Adipocyte (in vitro differentiated cells): ENCODE results near the gene MLXIP.

Experiments
- DNase-seq: peaks from one replicate; pipeline ENCODE4 v3.0.0-alpha.2; 2015; ENCODE audit warnings: low read depth
- H3K27me3 ChIP-seq: replicated peaks from 2 replicates; pipeline ENCODE4 v1.7.0; 2013; ENCODE audit warnings: mild to moderate bottlenecking, low read length, moderate library complexity; ENCODE audit not compliant: control insufficient read depth, insufficient read depth
- H3K36me3 ChIP-seq: 2 replicates; pipeline ENCODE4 v1.7.0; 2013; ENCODE audit warnings: low read length, mild to moderate bottlenecking, moderate library complexity; ENCODE audit not compliant: control insufficient read depth, insufficient read depth, severe bottlenecking
- H3K4me1 ChIP-seq: 2 replicates; pipeline ENCODE4 v1.7.0; 2013; ENCODE audit warnings: mild to moderate bottlenecking, low read length, moderate library complexity; ENCODE audit not compliant: control insufficient read depth, insufficient read depth
- H3K4me3 ChIP-seq: 2 replicates; pipeline ENCODE4 v1.7.0; 2013; ENCODE audit warnings: mild to moderate bottlenecking, low read length, moderate library complexity
- H3K9ac ChIP-seq: 2 replicates; pipeline ENCODE4 v1.7.0; 2013; ENCODE audit warnings: mild to moderate bottlenecking, low read length, moderate library complexity
- H3K9me3 ChIP-seq: 2 replicates; pipeline ENCODE4 v1.7.0; 2013; ENCODE audit warnings: mild to moderate bottlenecking, low read length, moderate library complexity; ENCODE audit not compliant: control insufficient read depth

Gene MLXIP

DNA sequence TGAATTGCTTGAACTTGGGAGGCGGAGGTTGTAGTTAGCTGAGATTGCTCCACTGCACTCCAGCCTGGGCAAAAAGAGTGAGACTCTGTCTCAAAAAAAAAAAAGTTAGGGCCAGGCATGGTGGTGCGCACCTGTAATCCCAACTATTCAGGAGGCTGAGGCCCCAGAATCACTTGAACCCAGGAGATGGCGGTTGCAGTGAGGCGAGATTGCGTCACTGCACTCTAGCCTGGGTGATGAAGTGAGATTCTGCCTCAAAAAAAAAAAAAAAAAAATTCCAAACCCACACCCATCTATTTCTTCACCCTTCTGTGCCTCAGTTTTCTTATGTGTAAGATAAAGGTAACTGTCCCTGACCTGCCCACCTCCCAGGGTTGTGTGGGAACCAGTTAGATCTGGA is 11.0 kb upstream of the MLXIP start:
- DNase-seq = no peak
- H3K9ac ChIP-seq = no peak overlapping the region
- no peak overlapping the region for H3K4me3 ChIP-seq
- no peaks in the 10 kb centered on the region for H3K9me3 ChIP-seq
- H3K36me3 ChIP-seq = no peaks in the 10 kb centered on the region
- peaks cover 36% of the 10 kb centered on the region for H3K4me1 ChIP-seq
- H3K27me3 ChIP-seq = no peaks in the 10 kb centered on the region

DNA sequence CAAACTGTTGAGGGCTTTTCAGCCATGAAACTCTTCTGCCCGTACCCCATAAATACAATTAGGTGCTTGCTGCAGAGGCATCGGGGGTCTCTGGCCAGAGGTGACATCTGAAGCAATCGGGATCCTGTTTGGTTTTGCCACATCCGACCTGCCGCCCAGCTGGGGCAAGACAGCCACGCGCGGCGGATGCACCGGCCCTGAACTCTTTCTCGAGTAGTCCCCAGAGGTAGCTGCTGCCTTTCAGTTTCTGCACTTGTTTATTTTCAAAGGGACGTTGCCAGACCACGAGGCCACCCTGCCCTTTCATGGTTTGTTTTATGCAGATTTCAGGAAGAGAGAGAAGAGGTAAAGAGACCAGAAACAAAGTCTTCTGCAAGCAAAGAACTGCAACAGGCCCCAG is 10.6 kb upstream of the MLXIP start:
- no peak overlapping the region for H3K9ac ChIP-seq
- peaks cover 36% of the 10 kb centered on the region for H3K4me1 ChIP-seq
- H3K36me3 ChIP-seq = no peaks in the 10 kb centered on the region
- no peaks in the 10 kb centered on the region for H3K27me3 ChIP-seq
- peak; percentile 80 for DNase-seq
- no peaks in the 10 kb centered on the region for H3K9me3 ChIP-seq
- H3K4me3 ChIP-seq = no peak overlapping the region

DNA sequence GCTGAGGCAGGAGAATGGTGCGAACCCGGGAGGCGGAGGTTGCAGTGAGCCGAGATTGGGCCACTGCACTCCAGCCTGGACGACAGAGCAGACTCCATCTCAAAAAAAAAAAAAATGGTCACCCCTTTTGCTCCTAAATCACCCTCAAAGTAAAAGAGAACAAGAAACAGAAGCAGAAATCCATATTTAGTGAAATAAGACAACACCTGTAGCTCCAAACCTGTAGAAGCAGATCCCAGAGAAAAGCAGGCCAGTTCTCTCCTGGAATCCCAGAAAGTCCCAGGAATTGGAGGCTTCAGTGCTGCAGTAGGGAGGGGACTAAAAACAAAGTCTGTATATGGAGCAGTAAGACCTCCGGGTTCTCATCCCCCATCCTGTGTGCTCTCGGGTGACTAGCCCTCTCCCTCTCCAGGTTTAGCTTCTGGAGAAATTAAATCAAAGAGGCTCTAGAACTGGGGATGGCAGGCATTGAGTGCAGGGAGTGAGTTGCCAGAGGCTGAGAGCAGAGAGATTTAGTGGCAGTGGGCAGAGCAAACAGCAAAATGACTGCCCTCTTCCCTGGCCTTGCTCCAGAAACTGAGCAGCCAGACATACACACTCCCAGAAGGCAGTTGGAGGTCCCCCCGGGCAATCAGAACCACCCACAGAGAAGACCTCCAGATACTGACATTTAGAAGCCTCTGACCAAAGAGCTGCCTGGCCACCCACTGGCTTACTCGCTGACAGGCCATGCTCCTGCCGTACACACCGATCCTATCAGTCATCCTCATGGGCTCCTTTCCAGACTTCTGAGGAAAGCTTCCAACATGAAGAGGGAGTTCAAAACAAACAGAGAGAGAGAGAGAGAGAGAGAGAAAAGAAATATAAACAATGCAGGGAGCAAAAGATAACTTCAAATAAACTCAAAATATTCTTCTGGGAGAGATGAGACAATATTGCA is 6.3 kb upstream of the MLXIP start:
- DNase-seq = peak; percentile 94
- H3K36me3 ChIP-seq = no peaks in the 10 kb centered on the region

DNA sequence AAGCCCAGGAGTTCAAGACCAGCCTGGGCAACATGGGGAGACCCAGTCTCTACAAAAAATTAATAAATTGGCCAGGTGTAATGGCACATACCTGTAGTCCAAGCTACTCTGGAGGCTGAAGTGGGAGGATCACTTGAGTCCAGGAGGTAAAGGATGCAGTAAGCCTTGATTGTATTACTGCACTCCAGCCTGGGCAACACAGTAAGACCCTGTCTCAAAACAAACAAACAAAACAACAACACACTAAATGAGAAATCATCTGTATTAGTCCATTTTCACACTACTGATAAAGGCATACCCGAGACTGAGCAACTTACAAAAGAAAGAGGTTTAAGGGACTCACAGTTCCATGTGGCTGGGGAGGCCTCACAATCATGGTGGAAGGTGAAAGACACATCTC is 4.7 kb upstream of the MLXIP start:
- DNase-seq = no peak
- peaks cover 16% of the 10 kb centered on the region for H3K4me1 ChIP-seq
- no peaks in the 10 kb centered on the region for H3K9me3 ChIP-seq
- no peak overlapping the region for H3K9ac ChIP-seq
- H3K36me3 ChIP-seq = no peaks in the 10 kb centered on the region
- H3K4me3 ChIP-seq = no peak overlapping the region
- no peaks in the 10 kb centered on the region for H3K27me3 ChIP-seq

More for the DNA sequence above, 6.3 kb upstream of the MLXIP start:
- peak overlapping the region; percentile 69 for H3K9ac ChIP-seq
- H3K9me3 ChIP-seq = no peaks in the 10 kb centered on the region
- peak overlapping the region; percentile 19 for H3K4me3 ChIP-seq
- no peaks in the 10 kb centered on the region for H3K27me3 ChIP-seq
- peaks cover 11% of the 10 kb centered on the region for H3K4me1 ChIP-seq

DNA sequence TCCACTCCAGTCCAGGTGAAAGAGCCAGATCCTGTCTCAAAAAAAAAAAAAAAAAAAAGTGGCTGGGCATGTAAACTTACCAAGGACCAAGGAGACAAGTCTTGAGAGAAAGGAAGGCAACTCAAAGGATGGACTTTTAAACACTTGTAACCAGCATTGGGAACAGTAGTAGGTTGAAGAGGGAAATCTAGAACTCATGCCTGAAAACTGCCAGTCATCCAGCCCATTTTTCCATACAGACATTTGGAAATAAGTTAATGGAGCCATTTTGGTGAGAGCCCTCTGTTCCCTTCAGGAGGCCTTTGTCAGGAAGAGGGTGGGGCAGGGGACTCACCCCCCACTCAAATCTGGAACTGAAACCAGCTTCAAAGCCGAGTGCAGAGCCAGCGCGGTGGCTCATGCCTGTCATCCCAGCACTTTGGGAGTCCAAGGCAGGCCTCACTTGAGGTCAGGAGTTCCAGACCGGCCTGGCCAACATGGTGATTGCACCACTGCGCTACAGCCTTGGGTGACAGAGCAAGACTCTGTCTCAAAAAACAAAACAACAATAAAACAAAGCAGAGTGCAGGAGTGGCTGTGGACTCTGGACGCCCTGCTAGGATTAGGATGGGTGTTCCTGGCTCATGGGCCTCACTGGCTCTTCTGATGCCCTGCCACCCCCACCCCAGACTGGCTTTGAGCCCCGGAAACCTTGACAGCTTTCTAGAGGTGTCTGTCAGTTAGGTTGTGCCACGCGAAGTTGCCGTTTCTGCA is 1.6 kb upstream of the MLXIP start:
- Histone ChIP-seq H3K27me3 (no peaks in the 10 kb centered on the region), H3K36me3 (no peaks in the 10 kb centered on the region), H3K4me1 (peaks cover 45% of the 10 kb centered on the region), H3K9me3 (no peaks in the 10 kb centered on the region), H3K9ac (no peak overlapping the region), H3K4me3 (no peak overlapping the region)
- no peak for DNase-seq

DNA sequence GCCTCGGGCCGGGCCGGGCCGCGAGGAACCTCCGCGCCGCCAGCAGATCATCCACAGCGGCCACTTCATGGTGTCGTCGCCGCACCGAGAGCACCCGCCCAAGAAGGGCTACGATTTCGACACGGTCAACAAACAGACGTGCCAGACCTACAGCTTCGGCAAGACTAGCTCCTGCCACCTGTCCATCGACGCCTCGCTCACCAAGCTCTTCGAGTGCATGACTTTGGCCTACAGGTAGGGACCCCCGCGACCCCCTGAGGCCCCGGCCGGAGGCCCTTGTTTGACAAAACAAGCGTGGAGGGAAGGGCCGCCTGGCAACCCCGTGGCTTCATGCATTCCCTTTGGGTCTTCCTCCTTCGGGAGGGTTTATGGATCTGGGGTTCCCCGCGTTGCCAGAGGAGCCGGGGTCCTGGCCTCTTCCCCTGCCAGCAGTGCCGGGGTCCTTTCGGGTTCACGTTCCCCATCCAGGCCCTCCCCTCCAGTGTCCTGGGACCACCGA is 526 bp downstream of the MLXIP start:
- H3K27me3 ChIP-seq = no peaks in the 10 kb centered on the region
- peak overlapping the region; percentile 94 for H3K4me3 ChIP-seq
- H3K9ac ChIP-seq = peak overlapping the region; percentile 89
- no peaks in the 10 kb centered on the region for H3K9me3 ChIP-seq
- DNase-seq = peak; percentile 60
- peaks cover 45% of the 10 kb centered on the region for H3K4me1 ChIP-seq
- H3K36me3 ChIP-seq = peaks cover 5% of the 10 kb centered on the region

DNA sequence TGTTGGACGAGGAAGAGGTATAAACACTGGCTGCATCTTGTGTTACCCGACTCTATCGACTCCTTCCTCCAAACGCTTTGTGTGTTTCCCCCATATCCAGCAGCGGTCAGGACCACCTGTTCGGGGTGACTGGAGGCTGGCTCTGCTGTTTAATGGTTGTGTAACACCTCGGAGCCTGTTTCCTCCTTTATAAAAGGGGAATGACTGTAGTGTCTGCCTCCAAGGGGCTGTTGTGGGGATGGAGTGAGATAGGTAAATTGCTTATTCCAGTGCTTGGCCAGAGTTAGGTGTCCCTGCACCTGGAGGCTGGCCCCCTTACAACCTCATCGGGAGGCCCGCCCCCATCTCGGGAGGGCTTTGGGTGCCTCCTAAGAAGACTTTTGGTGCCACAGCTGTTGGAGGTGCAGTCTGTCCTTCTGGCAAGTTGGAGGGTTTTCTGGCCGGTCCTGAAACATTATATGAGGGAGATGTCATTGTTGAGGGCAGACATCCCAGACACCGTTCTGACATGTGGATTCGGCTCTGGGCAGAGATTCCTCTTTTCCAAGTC is 1.1 kb downstream of the MLXIP start:
- Histone ChIP-seq H3K27me3 (no peaks in the 10 kb centered on the region), H3K4me3 (peak overlapping the region; percentile 94), H3K4me1 (peaks cover 45% of the 10 kb centered on the region), H3K9me3 (no peaks in the 10 kb centered on the region), H3K9ac (peak overlapping the region; percentile 89), H3K36me3 (peaks cover 9% of the 10 kb centered on the region)
- DNase-seq = peak; percentile 34

DNA sequence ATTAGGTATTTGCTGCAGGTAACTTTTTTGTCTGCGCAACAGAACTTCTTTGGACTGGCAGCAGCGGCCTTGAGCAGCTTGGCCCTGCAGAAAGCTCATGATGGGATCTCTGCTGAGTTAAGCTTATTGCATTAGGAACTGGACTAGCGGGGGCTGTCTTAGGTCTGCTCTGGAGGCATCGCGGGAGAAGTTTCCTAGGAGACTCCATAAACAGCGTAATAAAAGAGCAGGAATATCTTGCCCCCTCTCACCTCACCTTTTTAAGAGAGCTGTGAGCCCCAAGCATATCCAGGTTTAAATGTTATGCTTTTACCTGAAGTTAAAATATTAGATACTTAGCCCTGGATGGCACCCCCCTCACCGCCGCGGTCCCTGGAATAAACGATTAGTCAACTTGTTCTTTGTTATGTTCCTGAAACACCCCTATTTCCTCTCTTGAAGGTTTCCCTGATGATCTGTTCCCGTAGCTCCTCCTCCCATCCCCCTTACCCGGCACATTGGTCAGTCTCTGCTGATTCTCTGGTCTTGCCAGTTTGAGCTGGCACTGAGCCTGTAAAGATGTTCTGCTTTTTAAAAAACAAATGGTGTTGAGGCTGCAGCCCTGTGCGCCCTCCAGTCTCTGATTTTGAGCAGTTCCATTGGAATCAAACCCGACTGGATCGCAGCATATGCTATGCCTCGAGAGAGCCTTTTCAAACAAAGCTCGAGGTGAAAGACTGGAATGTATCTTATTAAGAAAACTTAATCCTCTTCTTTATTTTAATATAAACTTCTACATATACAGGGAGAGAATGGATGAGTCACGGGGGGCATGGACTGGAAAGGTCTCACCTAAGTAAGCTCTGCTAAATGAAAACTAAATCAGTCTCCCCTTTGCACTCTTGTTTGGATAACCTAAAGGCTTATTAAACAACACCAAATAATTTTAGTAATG is 1.9 kb downstream of the MLXIP start:
- H3K36me3 ChIP-seq = peaks cover 16% of the 10 kb centered on the region
- H3K4me1 ChIP-seq = peaks cover 45% of the 10 kb centered on the region
- H3K9me3 ChIP-seq = no peaks in the 10 kb centered on the region
- DNase-seq = peak; percentile 81
- peak overlapping the region; percentile 94 for H3K4me3 ChIP-seq
- H3K27me3 ChIP-seq = no peaks in the 10 kb centered on the region
- H3K9ac ChIP-seq = peak overlapping the region; percentile 89

DNA sequence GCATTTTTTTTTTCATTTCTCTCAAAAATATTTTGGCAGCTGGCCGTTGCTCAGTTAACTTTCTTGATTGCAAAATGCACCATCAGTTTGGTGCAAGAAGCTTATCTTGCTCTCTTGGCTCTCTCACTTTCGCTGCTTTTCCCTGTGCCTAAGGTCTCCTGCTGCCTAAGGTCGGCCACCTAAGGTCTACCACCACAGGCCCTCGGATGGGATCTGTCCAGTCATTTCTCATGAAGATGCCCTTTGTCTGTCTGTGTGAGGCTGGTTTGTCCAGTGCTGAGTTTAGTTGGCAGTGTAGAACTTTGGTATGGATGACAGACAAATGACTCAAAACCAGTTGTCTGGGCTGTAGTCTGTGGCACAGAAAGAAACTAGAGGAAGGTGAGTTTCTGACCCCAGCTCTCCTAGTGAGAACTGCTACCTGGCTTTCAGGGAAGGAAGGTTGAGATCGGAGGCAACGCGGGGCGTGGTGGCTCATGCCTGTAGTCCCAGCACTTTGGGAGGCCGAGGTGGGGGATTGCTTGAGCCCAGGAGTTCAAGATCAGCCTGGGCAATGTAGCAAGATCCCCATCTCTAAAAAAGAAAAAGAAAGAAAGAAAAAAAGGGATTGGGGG is 2.6 kb downstream of the MLXIP start:
- peak overlapping the region; percentile 89 for H3K9ac ChIP-seq

DNA sequence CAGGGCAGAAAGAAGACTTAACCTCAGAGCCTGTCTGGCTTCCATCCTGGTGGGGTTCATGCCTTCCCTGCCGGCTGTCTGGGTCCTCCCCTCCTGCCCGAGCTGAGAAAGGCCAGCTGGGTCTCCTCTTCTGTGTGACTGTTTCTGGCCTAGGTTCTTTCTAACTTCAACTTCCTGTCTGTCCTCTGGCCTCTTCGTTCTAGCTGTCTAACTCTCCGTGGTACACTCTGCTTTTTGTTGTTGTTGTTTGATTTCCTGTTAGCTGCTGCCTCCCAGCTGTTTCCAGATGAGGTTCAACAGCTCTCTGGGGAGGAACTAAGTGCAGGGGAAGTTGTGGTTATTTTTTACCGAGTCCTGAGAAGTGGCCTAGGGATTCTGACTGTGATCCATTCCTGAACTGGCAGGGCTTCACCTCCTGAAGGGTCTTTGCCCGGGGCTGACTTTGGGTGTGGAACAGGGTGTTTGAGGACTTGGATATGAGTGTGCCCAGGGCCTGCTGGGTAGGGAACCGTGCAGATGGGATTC is 3.2 kb downstream of the MLXIP start:
- Histone ChIP-seq H3K9me3 (no peaks in the 10 kb centered on the region), H3K36me3 (peaks cover 24% of the 10 kb centered on the region), H3K9ac (peak overlapping the region; percentile 89), H3K4me1 (peaks cover 47% of the 10 kb centered on the region), H3K4me3 (peak overlapping the region; percentile 94), H3K27me3 (no peaks in the 10 kb centered on the region)
- peak; percentile 62 for DNase-seq

More for the DNA sequence above, 2.6 kb downstream of the MLXIP start:
- H3K36me3 ChIP-seq = peaks cover 24% of the 10 kb centered on the region
- peak overlapping the region; percentile 94 for H3K4me3 ChIP-seq
- H3K4me1 ChIP-seq = peaks cover 45% of the 10 kb centered on the region
- peak; percentile 64 for DNase-seq
- H3K9me3 ChIP-seq = no peaks in the 10 kb centered on the region
- no peaks in the 10 kb centered on the region for H3K27me3 ChIP-seq
